Measurements from ENCODE around the gene DDX42.

Gene DDX42

GRCh38 chr17:63826468-63827001 is 52.6 kb downstream of the DDX42 start:
- DNase-seq = no peak

GRCh38 chr17:63827002-63827800 is 53.2 kb downstream of the DDX42 start, which contains the start of the genes FTSJ3 and PSMC5:
Gene FTSJ3 (minus strand): TSS chr17:63827663. CDS start chr17:63826902, 761 bp downstream.
Gene PSMC5 (plus strand): TSS chr17:63827431. CDS start chr17:63827491, 60 bp downstream.
- peak; percentile 95 for DNase-seq

- DNase-seq = no peak
Observed at GRCh38 chr17:63827801-63828221, 53.8 kb downstream of the DDX42 start.

- DNase-seq = no peak
Observed at GRCh38 chr17:63828936-63829335, 55.0 kb downstream of the DDX42 start.

GRCh38 chr17:63830278-63830677 is 56.3 kb downstream of the DDX42 start:
- DNase-seq = no peak

GRCh38 chr17:63830904-63831491 is 57.0 kb downstream of the DDX42 start:
- DNase-seq = no peak

GRCh38 chr17:63831505-63831904 is 57.5 kb downstream of the DDX42 start:
- DNase-seq = no peak

GRCh38 chr17:63832014-63832413 is 58.0 kb downstream of the DDX42 start:
- DNase-seq = no peak

- no peak for DNase-seq
Observed at GRCh38 chr17:63832455-63832854, 58.5 kb downstream of the DDX42 start.

GRCh38 chr17:63833026-63833740 is 59.2 kb downstream of the DDX42 start:
- DNase-seq = no peak

GRCh38 chr17:63833741-63834373 is 59.9 kb downstream of the DDX42 start:
- DNase-seq = no peak

GRCh38 chr17:63834431-63835166 is 60.6 kb downstream of the DDX42 start:
- DNase-seq = peak; percentile 52

GRCh38 chr17:63835167-63835720 is 61.3 kb downstream of the DDX42 start:
- DNase-seq = no peak

GRCh38 chr17:63836811-63837210 is 62.8 kb downstream of the DDX42 start:
- DNase-seq = no peak

- DNase-seq = no peak
Observed at GRCh38 chr17:63837480-63837879, 63.5 kb downstream of the DDX42 start.

GRCh38 chr17:63837962-63838600 is 64.1 kb downstream of the DDX42 start:
- no peak for DNase-seq

- no peak for DNase-seq
Observed at GRCh38 chr17:63838631-63839171, 64.7 kb downstream of the DDX42 start.

GRCh38 chr17:63840591-63841349 is 66.8 kb downstream of the DDX42 start:
- DNase-seq = no peak

- no peak for DNase-seq
Observed at GRCh38 chr17:63841350-63842172, 67.6 kb downstream of the DDX42 start.
